ENCODE results near the gene FURIN. TPM values are rescaled to one million over a fixed set of nuclear protein-coding genes. Genes with fewer than 3 reads are reported as not detected.

FURIN gene
- total RNA-seq, 2 experiments from 2014 or later: 4.9 to 10.3 TPM

GRCh38 chr15:90904746-90905145 is 36.4 kb downstream of the FURIN start:
- Histone ChIP-seq H3K4me1 (ENCODE audit: insufficient read depth, low read length, poor library complexity, severe bottlenecking) (peaks cover 22% of the 10 kb centered on the region), H3K4me3 (ENCODE audit: low read depth, low read length, poor library complexity, severe bottlenecking) (no peak overlapping the region), H3K9me2 (ENCODE audit: insufficient read depth, low read length) (no peaks in the 10 kb centered on the region), H4K20me1 (ENCODE audit: insufficient read depth, low read length) (no peaks in the 10 kb centered on the region), H2AFZ (ENCODE audit: low read length) (no peak overlapping the region), H3K79me2 (ENCODE audit: insufficient read depth, low read depth, low read length) (no peaks in the 10 kb centered on the region), H3K36me3 (ENCODE audit: insufficient read depth, low read length) (no peaks in the 10 kb centered on the region), H3K9me3 (ENCODE audit: low read length) (no peaks in the 10 kb centered on the region), H3K27ac (ENCODE audit: low read depth, low read length, poor library complexity, severe bottlenecking) (no peak overlapping the region), H3K4me2 (ENCODE audit: low read length) (no peak overlapping the region)
- ChIA-PET POLR2A (interaction anchor here (0.6 to 4.5 kb wide), 4 partner anchors 26 to 1028 kb away, joined by 3 to 24 read pairs (median 3); no protein-coding TSS in a partner anchor), CTCF (ENCODE audit: unreplicated experiment) (interaction anchor here (1.2 kb wide), 1 partner anchor 26 kb away, joined by 3 read pairs; no protein-coding TSS in a partner anchor)
- TF ChIP-seq CTCF (conservative IDR thresholded peaks at IDR 0.05; ENCODE audit: low read length) (no peak), EZH2phosphoT487 (IDR thresholded peaks at IDR 0.05; ENCODE audit: borderline replicate concordance, low read depth, low read length) (no peak)
- intact Hi-C loops (cut with micrococcal nuclease; ENCODE audit: unreplicated experiment): no loop called here
- no TSS peak for BruUV-seq (replicated peaks)
- no peak for DNase-seq (ENCODE audit: low spot score)

GRCh38 chr15:90905306-90906180 is 37.2 kb downstream of the FURIN start:
- no peaks in the 10 kb centered on the region for H3K9me3 ChIP-seq (ENCODE audit: low read length)
- H3K4me3 ChIP-seq (ENCODE audit: low read depth, low read length, poor library complexity, severe bottlenecking): no peak overlapping the region
- no peak overlapping the region for H2AFZ ChIP-seq (ENCODE audit: low read length)
- intact Hi-C loops (cut with micrococcal nuclease; ENCODE audit: unreplicated experiment): no loop called here
- no TSS peak for BruUV-seq (replicated peaks)
- DNase-seq (ENCODE audit: low spot score): no peak
- no peaks in the 10 kb centered on the region for H3K36me3 ChIP-seq (ENCODE audit: insufficient read depth, low read length)
- ChIA-PET POLR2A (interaction anchor here (0.6 to 4.5 kb wide), 4 partner anchors 13 to 1027 kb away, joined by 3 to 24 read pairs (median 3); no protein-coding TSS in a partner anchor), CTCF (ENCODE audit: unreplicated experiment) (interaction anchor here (1.1 to 1.2 kb wide), 2 partner anchors 26 to 27 kb away, joined by 3 read pairs; partner anchors contain the start of gene HDDC3)
- H3K4me2 ChIP-seq (ENCODE audit: low read length): no peak overlapping the region
- H3K4me1 ChIP-seq (ENCODE audit: insufficient read depth, low read length, poor library complexity, severe bottlenecking): peaks cover 22% of the 10 kb centered on the region
- H4K20me1 ChIP-seq (ENCODE audit: insufficient read depth, low read length): no peaks in the 10 kb centered on the region
- H3K79me2 ChIP-seq (ENCODE audit: insufficient read depth, low read depth, low read length): no peaks in the 10 kb centered on the region
- no peak overlapping the region for H3K27ac ChIP-seq (ENCODE audit: low read depth, low read length, poor library complexity, severe bottlenecking)
- TF ChIP-seq EZH2phosphoT487 (IDR thresholded peaks at IDR 0.05; ENCODE audit: borderline replicate concordance, low read depth, low read length): no peak
- no peak for TF ChIP-seq CTCF (conservative IDR thresholded peaks at IDR 0.05; ENCODE audit: low read length)
- H3K9me2 ChIP-seq (ENCODE audit: insufficient read depth, low read length): no peaks in the 10 kb centered on the region
